Panc1 (cell line): ENCODE measurements around the gene HNF4A.

Experiments used
- CTCF ChIP-seq: fragments of 450-650 bp; IDR thresholded peaks from 2 replicates; pipeline ENCODE4 v1.5.1; 2017; ENCODE audit warnings: mild to moderate bottlenecking
- POLR2AphosphoS5 ChIP-seq: IDR thresholded peaks from 2 replicates; pipeline ENCODE4 v1.6.1; 2012; ENCODE audit warnings: mild to moderate bottlenecking, low read depth, low read length, moderate library complexity

DNA sequence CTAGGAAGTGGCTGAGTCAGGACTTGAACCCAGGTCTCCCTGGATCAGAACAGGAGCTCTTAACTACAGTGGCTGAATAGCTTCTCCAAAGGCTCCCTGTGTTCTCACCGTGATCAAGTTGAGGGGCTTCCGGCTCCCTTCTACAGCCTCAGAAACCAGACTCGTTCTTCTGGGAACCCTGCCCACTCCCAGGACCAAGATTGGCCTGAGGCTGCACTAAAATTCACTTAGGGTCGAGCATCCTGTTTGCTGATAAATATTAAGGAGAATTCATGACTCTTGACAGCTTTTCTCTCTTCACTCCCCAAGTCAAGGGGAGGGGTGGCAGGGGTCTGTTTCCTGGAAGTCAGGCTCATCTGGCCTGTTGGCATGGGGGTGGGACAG lies 75.6 kb downstream of the HNF4A start:
- TF ChIP-seq POLR2AphosphoS5 (no peak), CTCF (no peak)
